Activated T-cell treated with anti-CD3 and anti-CD28 coated beads for 4 hours (primary cell): ENCODE data around the gene LRRC43.

ENCODE experiments used
- DNase-seq: peaks from one replicate; pipeline ENCODE4 v3.0.0-alpha.2; 2020

Gene LRRC43, protein sequence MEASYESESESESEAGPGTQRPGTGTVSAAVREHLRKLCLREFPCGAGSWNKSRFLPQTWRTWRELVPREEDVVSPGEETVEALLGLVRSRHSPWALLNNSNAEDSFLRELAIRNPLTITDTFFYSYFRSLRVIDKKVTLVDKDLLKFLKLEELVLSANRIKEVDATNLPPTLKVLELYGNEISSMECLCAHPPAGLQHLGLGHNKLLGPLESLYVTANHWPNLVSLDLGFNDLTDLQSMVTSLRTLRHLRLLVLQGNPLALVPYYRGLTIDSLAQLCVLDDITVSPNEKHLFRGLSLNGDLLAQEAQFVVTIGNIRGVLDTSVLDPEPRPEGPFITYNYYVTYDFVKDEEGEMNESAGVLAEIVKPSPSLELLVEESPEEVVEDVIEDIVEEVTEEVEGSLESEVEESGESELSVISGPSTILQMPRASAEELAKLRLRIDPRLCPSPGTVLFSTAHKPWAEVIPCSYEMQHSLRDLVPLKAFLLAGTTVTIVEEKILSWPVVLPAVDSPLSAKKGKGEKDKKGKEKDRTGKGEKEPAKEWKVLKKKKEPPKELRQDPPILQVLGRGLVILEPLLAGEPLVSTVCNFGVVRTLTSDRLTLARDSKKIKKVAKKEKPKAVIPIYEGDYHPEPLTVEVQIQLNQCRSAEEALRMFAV

DNA sequence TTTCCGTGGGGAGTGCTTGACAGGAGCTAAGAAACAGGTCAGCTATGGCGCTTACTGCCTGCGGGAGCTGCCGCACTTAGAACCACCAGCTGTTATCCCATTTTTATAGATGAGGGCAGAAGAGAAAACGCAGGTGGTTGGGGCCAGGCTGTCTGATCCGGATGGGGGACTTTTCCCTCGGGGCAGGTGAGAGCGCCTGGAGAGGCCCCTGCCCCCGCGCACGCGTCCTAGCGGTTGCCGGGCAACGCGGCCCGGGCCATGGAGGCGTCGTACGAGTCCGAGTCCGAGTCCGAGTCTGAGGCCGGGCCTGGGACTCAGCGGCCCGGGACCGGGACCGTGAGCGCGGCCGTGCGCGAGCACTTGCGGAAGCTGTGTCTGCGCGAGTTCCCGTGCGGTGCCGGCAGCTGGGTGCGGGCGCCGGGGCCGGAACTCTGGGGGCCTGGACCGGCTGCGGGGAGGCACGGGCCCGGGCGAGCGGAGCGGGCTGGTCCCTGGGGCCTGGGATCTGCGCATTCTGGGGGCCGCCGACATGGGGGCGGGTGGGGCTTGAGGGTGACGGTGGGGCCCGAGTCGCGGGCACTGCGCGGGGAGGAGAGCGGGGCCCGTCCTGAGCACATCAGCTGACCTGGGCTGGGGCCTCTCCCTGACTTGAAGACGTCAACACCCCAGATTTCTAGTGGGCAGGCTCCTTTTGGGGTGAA is at the start of gene LRRC43:
TSS of gene LRRC43 (plus strand) at position 237 of the 701 bp plus-strand sequence. CDS start at position 259, 22 bp downstream.
- DNase-seq, result no peak

DNA sequence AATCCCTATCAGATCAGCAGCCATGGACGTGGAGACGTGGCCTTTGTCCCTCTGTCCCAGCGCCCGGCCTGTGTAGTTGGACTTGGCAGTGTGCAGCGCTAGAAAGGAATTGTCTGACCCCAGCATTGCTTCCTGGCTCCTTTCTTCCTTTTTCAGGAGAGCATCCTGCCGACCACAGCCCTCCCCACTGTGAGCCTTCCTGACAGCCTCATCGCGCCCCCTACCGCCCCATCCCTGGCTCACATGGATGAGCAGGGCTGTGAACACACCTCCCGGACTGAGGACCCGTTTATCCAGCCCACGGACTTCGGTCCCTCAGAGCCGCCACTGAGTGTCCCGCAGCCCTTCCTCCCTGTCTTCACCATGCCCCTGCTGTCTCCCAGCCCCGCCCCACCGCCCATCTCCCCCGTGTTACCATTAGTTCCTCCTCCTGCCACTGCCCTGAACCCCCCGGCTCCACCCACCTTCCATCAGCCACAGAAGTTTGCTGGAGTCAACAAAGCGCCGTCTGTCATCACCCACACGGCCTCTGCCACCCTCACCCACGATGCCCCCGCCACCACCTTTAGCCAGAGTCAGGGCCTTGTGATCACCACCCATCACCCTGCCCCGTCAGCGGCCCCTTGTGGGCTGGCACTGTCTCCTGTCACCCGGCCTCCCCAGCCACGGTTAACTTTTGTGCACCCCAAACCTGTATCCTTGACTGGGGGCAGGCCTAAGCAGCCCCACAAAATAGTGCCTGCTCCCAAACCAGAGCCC is 49.6 kb upstream of the LRRC43 start:
- no peak for DNase-seq

DNA sequence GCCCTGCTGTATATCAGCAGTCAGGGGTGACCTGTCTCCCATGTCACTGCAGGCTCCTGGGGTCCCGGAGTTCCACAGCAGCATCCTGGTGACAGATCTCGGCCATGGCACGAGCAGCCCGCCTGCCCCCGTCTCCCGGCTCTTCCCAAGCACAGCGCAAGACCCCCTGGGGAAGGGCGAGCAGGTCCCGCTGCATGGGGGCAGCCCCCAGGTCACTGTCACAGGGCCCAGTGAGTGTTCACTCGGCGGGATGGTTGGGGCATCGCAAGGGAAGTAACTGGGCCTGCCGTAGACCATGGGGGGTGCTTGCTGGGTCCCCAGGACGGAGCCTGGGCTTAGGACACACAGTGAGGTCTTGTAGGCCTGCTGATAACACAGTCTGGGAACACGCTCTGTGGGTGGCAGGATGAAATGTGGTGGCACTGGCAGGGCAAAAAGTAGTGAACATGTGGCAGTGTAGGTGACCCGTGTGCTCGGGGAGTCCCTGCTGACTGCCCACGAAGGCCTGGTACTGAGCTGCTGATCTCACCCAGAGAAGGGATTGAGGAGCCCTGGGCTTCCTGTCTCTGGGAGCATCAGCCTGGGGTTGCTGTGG is 47.4 kb upstream of the LRRC43 start:
- no peak for DNase-seq

DNA sequence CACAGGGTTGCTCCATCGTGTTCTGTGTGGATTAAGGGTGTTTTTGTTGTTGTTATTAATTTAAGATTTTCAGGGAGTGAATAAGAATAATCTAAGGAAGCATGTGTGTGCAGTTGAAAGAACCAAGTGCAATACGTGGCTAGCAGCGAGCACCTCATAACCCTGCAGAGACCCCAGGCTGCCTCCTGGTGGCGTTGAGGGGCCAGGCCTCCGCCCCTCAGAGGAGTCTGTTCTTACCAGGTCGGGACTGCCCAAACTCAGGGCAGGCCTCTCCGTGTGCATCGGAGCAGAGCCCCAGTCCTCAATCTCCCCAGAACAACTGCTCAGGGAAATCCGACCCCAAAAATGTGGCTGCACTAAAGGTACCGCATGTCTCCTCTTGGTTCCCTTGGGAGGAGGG is 45.7 kb upstream of the LRRC43 start:
- no peak for DNase-seq

DNA sequence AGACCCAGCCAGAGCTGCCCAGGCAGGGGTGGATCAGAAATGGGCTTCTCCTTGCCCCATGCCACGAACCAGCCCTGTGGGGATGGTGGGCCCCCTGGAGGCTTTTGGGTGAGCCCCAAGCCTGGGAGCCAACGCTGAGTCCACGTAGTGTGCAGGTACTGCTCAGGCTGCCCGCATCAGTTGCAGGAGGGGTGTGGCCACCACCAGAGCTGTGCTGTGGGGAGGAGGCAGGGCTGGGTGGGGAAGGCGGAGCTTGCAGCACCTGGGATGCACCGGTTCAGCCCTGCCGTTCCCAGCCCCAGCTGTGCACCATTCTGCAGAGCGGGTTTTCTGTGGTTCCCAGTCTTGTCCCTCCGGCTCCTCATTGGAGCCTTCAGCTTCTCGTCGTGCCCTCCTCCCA is 45.2 kb upstream of the LRRC43 start:
- no peak for DNase-seq

DNA sequence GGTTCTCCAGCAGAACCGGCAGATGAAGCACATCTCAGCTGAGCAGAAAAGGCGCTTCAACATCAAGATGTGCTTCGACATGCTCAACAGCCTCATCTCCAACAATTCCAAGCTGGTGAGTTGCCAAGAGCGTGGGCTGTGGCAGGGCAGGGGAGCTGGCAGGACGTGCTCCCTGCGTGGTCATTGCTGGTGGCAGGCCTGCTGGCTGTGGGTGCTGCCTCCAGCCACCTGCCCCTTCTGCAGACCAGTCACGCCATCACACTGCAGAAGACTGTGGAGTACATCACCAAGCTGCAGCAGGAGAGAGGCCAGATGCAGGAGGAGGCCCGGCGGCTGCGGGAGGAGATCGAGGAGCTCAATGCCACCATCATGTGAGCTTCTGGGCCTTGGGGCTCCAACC is 44.7 kb upstream of the LRRC43 start:
- DNase-seq, result no peak

DNA sequence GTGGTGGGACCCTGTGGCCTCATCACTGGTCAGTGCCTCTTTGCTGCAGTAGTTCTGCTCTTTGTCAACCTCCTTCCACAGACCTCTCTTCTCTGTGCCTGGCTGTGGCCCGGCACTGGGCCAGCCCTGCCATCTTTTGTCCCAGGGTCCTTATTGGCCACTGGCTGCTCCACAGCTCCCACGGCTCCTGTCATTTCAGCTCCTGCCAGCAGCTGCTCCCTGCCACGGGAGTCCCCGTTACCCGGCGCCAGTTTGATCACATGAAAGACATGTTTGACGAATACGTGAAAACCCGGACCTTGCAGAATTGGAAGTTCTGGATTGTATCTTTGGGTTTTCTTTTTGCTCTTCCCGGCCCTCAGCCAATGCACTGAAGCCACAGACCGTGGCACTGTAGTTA is 44.3 kb upstream of the LRRC43 start:
- no peak for DNase-seq

DNA sequence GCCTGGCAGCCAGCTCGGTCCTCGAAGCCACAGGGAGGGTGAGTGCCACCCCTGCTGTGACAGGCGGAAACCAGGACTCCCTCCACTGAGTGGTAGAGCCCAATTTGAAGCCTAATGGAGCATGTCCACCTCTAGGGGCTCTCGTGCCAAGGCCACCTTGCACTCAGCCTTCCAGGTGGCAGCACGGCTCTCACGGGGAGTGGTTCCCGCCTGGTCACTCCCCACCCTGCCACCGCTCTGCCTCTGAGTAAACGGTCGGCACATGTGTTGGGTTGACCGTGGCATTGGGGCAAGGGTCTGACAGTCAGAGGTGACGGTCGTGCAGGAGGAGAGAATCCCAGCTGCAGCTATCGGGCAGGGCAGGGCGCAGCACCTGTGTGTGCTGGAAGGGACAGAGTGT is 43.7 kb upstream of the LRRC43 start:
- no peak for DNase-seq

DNA sequence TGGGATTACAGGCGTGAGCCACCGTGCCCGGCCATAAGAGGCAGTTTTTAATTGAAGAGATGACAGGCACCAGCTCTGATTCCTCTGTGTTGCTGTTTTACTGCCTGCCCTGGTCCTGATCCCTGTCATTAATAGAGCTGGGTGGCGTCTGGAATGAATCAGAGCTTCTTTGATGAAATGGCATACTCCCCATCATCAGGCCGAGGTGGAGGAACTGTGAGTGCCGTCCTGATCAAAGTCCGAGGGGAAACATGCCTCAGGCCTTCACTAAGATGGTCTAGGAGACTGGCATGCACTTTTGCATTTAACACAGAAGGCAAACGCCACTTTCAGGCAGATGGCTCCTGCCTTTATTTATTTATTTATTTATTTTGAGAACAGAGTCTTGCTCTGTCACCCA is 43.0 kb upstream of the LRRC43 start:
- no peak for DNase-seq

DNA sequence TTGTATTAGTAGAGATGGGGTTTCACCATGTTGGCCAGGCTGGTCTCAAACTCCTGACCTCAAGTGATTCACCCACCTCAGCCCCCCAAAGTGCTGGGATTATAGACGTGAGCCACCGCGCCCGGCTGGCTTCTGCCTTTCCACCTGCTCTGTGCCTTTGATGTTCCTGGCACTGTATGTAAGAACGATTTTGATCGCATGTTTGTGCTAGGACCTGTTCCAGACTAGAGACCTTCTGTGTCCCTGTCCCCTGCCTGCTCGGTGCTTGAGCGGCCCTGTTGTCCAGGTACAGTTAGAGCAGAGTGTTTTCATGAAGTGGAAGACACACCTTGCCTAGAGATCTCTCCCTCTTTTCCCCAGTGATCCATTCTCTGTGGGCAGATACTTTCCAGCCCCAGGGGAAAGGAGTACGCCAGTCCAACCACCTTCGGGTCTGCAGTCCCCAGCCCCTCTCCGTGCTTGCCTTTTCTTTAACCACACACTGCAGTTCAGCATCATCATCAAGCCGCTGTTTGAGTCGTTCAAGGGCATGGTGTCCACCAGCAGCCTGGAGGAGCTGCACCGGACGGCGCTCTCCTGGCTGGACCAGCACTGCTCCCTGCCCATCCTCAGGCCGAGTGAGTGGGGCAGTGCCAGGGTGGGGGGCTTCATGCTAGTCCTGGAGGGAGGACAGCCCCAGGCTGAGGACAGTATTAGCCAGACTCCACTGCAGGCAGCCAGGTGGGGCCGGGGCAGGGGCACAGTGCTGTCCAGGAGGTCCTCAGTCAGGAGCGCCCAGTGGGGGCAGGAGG is 42.3 kb upstream of the LRRC43 start:
- DNase-seq, result no peak

DNA sequence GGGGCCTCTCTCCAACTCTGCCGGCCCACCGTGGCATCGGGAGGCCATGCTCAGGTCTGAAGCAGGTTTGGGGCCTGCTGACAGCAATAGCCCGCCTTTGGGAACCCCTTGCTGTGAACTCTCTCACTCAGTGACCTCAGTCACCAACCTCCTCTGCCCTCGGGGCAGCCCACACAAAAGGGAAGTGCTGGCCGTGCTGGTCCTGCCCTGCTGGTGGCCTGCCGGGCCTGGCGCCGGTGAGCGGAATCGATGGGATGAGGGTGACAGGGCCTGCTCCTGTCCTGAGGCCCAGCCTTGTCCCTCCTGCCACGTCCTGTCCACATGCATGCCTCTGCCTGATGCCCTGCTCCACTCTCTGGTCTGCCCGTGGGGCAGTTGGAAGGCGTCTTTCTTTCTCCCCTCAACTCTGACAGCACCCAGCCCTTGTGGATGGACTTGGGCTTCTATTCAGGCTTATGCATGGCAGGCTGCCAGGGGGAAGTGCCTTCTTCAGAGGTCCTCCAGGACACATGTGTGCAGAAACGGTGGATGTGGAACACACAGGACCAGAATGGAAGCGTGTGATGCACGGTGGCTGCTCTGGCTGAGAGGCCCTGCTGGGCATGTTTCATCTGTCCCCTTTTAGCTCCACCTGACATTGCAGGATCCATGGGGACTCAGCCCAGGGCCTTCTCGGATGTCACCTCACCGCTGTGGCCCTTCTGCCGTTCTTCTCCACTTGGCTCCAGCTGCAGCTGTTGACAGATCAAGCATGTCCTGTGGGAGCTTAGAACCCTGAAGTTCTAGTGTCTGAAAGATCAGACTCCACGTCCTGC is 40.8 kb upstream of the LRRC43 start:
- no peak for DNase-seq

DNA sequence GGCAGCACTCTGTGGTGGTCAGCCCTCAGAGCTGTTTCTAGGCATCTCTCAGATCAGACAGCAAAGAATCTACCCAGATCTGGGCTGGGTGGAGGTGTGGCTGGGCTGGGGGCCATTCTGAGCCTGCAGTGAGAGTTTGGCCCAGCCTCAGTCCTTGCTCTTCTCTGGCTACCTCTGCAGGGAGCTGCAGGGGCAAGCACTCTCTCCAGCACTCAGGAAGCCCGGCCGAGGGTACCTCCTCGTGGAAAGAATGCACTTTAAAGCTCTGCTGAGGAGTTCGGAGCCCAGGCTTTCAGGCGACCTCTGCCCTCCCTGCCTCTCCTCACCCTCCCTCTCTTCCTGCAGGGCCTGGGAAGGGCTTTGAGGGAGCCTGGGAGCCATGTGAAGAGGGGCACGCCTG is 40.1 kb upstream of the LRRC43 start:
- DNase-seq, result no peak

DNA sequence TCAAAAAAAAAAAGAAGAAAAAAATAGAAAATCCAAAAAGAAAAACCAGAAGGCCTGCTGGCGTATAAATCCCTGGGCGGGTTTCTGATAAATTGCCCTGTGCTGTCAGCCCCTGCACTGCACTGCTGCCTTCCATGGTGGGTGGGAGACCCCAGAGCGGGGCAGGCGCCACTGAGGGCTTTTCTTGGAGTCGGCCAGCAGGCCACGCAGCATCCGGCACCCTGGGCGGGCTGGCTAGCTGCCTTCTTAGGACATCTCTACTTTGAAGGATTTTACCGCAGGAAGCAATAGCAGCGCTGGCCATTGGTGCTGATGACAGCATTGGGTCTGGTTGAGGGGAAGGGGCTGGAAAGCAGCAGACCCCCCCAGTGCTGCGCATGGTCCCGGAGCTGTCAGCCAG is 38.0 kb upstream of the LRRC43 start:
- DNase-seq, result no peak

DNA sequence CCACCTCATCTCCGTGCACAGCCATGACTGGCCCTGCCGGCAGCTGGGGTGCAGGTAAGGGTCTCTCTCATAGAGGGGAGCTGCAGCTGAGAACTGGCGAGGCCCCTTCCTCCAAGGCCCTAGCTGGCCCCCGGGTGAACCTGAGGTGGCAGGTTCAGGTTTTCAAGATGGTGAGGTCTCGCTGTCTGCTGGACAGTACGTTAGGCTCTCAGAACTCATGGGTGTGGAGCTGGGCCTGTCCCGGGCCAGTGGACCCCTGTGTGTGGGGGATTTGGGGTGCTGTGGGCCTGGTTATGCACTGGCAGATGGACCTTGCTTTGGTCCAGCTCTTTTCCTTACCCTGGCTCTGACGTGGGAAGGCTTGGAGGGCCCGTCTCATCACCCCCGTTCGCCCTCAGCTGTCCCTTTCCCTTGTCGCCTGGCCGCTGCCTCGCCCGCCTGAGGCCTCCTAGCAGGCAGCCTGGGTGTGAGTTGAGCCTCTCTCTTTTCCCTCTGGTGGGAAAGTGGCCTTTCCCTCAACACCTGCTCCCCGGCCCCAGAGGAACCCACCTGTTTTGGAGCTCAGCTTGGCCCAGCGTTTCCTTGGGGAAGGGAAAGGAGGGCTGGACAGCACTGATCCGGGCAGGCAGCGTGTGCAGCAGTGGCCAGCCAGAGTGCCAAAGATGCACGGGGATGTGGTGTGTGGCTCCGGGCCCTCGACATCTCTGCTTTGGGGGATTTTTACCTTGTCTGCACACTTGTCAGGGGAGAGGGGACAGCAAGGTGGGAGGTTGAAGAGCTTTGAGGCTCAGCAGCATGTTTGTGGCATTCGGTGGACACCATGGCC is 37.2 kb upstream of the LRRC43 start:
- DNase-seq, result no peak

DNA sequence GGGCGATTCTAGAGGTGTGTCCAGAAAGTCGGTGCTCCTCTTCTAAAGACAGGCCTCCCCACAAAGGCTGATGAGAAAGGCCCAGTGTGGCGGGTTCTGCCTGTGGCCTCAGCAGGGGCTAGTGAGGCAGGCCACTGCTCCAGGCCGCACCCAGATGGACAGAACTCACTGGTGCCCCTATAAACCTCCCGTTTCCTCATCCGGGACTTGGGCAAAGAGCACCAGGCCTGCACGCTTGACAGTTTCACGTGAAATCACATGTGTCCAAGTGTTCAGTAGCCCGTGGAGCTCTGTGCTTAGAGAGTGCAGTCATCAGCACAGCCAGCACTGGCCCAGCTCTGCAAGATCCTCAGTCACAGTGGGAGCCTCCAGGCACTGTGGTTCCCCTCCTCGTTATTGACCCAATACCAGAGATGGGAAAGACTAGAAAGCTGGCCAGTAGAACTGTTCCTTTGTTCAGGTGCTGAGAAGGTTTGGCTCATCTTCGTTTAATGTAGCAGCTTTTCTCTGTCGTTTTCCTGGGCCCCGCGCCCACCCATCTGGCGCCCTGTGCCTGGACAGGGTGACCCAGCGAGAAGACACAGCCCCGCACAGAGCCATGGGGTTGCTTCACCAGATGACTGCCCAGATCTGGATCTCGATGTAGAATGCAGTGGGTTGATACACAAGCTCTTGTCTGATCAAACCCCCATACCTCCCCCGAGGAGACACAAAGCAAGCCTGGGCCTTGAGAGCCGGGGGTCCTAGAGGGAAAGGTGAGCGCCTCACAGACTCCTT is 35.2 kb upstream of the LRRC43 start:
- DNase-seq, result no peak

DNA sequence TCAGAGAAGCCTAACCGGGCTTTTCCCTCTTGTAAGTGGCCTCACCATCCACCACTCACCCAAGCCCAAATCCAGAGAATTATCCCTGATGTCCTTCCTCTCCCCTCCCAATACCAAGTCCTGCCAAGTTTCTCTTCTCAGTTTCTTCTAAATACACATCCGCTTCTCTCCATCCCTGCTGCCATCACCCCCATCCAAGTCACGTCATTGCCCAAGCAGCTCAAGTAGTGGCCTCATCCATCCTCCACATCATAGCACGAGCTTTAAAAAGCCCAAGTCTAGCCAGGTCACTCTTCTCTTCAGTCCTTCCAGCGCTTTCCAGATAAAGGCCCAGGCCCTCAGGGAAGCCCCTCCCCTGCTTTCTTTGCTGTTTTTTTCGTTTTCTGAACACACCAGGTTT is 34.3 kb upstream of the LRRC43 start:
- DNase-seq, result no peak

DNA sequence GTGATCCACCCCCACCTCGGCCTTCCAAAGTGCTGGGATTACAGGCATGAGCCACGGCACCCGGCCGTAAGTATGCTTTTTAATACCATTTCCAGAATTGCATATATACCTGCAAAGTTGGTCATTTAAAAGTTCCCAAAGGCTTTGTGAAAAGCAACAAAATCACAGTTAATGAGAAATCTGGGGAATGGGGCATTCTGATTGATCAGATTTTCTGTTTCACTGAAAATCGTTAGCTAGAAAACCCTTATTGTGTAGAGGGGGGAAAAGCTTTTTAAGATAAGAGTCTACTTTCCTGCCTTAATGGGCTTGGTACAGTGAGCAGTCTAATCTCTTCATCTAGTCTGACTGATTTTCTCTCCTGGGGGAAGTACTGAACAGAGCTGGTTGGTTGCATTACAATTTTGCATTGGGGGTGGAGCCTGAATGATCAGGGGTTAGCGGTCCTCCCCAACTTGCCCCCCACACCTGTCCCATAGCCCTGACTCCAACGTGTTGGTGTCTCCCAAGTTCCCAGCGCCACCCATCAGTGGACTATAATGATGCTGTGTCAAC is 32.7 kb upstream of the LRRC43 start:
- no peak for DNase-seq

DNA sequence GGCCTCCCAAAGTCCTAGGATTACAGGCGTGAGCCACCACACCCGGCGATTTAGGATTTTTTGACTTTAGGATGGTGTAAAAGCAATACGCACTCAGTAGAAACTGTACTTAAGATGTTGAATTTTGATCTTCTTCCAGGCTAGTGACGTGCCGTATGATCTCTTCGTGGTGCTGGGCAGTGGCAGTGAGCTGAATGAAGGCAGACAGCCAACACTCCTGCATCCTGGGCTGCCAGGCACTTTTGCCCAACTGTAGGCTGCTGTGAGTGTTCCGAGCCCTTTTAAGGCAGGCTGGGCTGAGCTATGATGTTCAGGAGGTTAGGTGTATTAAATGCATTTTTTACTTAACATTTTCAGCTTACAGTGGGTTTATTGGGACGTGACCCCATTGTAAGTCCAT is 30.2 kb upstream of the LRRC43 start:
- DNase-seq, result no peak

DNA sequence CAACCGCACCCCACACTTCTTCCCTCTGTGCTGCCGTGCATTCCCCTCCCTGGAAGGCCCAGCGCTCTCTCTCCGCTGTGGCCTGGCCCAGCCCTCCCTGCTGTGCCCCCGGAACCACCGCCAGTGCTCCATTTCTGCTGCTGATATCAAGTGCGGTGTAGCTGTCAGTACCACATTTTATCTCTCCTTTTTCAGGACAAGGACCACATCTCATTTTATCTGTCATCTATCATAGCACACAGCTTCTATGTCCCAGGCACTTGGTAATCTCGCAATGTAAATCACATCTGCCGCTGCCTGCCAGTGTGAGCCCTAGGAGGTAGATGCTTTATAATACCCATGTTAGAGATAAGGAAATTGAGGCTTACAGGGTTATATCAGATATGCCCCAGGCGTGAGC is 27.2 kb upstream of the LRRC43 start:
- no peak for DNase-seq
